ENCODE results near the gene PIM1. TPM values are rescaled to one million over a fixed set of nuclear protein-coding genes. Genes with fewer than 3 reads are reported as not detected.
A peak's percentile ranks its signal among the peaks of the same experiment; 100 is the strongest.

Gene PIM1
- total and polyA plus RNA-seq, 12 donors = 2.8 to 36.6 (median 19.3) TPM

DNA sequence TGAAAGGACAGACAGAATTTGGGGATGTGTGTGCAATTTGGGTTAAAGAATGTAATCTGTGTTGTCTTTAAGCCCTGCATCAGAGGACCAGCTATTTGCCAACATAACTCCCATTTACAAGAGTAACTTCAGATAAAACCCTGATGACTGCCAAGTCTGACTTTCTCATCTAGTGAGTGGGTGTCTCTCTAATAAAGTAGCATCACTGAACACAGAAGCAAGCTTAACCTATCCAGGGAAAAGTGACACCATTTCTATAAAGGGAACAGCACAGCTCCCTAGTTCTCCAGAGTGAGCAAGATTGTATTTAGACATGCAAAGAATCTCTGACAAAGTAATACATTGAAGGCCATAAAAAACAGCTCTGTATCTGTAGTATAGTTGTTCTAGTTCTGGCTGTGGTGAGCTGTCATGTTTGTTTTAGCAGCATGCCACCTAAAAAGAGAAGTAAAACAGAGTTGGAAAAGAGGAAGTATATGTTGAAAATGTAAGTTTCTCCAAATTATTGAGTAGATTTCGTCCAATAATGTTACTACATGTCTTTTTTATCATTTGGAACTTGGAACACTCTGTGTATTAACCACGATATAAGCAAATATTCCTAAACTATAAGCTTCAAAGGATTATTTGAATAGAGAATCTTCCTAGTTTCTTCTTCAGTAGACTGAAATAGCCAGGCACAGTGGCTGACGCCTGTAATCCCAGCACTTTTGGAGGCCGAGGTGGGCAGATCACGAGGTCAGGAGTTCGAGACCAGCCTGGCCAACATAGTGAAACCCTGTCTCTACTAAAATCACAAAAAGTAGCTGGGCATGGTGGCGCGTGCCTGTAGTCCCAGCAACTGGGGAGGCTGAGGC is 8.8 kb upstream of the PIM1 start:
- H3K27ac ChIP-seq = peak overlapping the region in 2 of 5 donors; percentile 23 to 36
- intact Hi-C loops (cut with DNase I) = no loop called here
- H3K27me3 ChIP-seq = no peaks in the 10 kb centered on the region
- H3K36me3 ChIP-seq (replicated peaks in 1 of 2) = no peaks in the 10 kb centered on the region
- TF ChIP-seq POLR2A (IDR thresholded peaks at IDR 0.05) = no peak
- TF ChIP-seq, protein P1, sequence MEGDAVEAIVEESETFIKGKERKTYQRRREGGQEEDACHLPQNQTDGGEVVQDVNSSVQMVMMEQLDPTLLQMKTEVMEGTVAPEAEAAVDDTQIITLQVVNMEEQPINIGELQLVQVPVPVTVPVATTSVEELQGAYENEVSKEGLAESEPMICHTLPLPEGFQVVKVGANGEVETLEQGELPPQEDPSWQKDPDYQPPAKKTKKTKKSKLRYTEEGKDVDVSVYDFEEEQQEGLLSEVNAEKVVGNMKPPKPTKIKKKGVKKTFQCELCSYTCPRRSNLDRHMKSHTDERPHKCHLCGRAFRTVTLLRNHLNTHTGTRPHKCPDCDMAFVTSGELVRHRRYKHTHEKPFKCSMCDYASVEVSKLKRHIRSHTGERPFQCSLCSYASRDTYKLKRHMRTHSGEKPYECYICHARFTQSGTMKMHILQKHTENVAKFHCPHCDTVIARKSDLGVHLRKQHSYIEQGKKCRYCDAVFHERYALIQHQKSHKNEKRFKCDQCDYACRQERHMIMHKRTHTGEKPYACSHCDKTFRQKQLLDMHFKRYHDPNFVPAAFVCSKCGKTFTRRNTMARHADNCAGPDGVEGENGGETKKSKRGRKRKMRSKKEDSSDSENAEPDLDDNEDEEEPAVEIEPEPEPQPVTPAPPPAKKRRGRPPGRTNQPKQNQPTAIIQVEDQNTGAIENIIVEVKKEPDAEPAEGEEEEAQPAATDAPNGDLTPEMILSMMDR (IDR thresholded peaks at IDR 0.05) = no peak
- no peaks in the 10 kb centered on the region for H3K9me3 ChIP-seq (replicated peaks in 1 of 3)
- no peak for DNase-seq
- peaks cover 0 to 7% of the 10 kb centered on the region in 2 donors for H3K4me1 ChIP-seq (replicated peaks in 1 of 2)
- 77 to 86% (median 82%) methylated on average over 8 of the region's 8 CpGs for WGBS, 4 donors
- H3K4me3 ChIP-seq = no peak overlapping the region

DNA sequence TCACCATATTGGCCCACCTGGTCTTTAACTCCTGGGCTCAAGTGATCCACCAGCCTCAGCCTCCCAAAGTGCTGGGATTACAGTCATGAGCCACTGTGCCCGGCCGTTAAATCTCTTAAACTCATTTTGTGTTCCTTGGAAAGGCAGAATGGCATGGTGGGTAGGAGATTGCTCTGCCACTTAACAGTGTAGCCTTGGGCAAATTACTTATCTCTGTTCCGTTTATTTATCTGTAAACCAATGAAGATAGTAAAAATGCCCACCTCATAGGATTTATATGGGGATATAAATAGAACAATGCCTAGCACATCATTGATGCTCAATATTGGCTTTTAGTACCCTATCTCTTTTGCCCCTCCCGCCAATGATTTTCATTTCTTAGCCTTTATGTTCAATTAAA is 7.2 kb upstream of the PIM1 start:
- intact Hi-C loops (cut with DNase I) = no loop called here
- Histone ChIP-seq H3K4me1 (replicated peaks in 1 of 2) (peaks cover 0 to 7% of the 10 kb centered on the region in 2 donors), H3K36me3 (replicated peaks in 1 of 2) (no peaks in the 10 kb centered on the region), H3K27me3 (no peaks in the 10 kb centered on the region), H3K27ac (no peak overlapping the region), H3K9me3 (replicated peaks in 1 of 3) (no peaks in the 10 kb centered on the region), H3K4me3 (no peak overlapping the region)
- 61 to 81% (median 71%) methylated on average over 4 of the region's 4 CpGs for WGBS, 4 donors
- TF ChIP-seq, protein P1 (IDR thresholded peaks at IDR 0.05) = no peak
- no peak for TF ChIP-seq POLR2A (IDR thresholded peaks at IDR 0.05)
- no peak for DNase-seq

DNA sequence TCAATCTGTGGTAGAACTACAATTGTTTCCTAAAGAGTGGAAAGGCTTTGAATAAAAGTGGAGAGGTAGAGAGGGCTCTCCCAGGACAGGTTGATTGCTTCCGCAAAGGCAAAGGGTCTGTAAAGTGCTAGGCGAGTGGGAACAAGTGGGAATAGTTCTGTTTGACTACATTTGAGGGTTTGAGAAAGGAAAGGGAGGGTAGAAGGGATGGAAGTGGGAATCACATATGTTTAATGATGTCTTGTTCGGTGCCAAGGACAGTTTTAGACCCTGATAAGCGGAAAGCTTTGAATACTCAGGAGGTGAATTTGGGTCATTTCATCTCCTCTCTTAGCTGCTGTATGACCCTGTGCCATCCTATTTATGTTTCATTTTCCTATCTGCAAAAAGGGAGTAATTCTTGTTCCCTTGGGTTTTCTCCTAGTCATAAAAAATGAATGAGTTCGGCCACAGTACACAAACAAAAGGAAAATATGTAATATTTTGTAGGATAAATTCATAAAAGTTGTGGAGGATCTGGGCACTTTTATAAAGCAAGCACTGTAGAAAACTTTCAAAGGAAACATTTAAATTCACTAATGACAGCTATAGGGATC is 1.7 kb upstream of the PIM1 start:
- Histone ChIP-seq H3K36me3 (replicated peaks in 1 of 2) (peaks cover 0 to 13% of the 10 kb centered on the region in 2 donors), H3K9me3 (replicated peaks in 1 of 3) (no peaks in the 10 kb centered on the region), H3K4me1 (replicated peaks in 1 of 2) (peaks cover 20 to 21% of the 10 kb centered on the region in 2 donors), H3K27ac (peak overlapping the region in 2 of 5 donors; percentile 95 to 98), H3K27me3 (no peaks in the 10 kb centered on the region), H3K4me3 (no peak overlapping the region)
- 54 to 64% (median 57%) methylated on average over 5 of the region's 5 CpGs for WGBS, 4 donors
- TF ChIP-seq, protein P1 (IDR thresholded peaks at IDR 0.05) = no peak
- no peak for TF ChIP-seq POLR2A (IDR thresholded peaks at IDR 0.05)
- intact Hi-C loops (cut with DNase I) = no loop called here
- no peak for DNase-seq

DNA sequence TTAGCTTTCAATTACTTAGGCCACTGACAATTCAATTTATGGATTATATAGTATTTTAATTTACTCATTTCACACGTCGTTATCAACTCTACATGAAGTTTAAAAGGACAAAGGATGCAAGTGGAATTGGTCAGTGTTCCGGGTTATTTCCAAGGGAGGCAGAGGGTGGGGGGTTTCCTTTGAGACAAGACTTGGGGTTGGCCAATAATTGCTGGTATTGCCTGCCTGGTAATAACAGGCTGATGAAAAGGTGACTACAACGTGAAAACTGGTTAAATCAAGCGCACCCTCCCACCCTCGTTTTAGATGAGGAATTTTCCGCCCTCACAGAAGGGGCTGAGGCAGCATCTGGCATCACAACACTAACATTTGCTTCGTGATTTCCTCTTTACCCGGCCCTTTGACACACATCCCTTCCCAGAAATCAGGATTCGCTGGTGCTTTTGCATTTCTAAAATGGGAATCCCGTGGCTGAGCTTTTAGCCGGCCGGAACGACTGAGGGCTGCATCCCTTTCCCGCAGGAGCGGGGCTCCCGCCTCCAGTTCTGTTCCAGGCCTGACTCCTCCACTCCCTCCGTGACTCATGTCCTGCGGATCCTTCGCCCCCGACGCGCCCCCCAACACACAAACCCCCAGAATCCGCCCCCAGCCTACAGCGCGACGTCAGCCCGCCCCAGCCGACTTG is 999 bp upstream of the PIM1 start:
- TF ChIP-seq POLR2A (IDR thresholded peaks at IDR 0.05) = no peak
- TF ChIP-seq, protein P1 (IDR thresholded peaks at IDR 0.05) = no peak
- Histone ChIP-seq H3K4me1 (replicated peaks in 1 of 2) (peaks cover 21 to 27% of the 10 kb centered on the region in 2 donors), H3K27ac (peak overlapping the region; percentile 86 to 98 (median 95)), H3K4me3 (peak overlapping the region in 2 of 4 donors; percentile 38 to 85), H3K36me3 (replicated peaks in 1 of 2) (peaks cover 0 to 20% of the 10 kb centered on the region in 2 donors), H3K27me3 (no peaks in the 10 kb centered on the region), H3K9me3 (replicated peaks in 1 of 3) (no peaks in the 10 kb centered on the region)
- WGBS, 4 donors = 5 to 13% (median 7%) methylated on average over 15 to 29 of the region's 29 CpGs
- intact Hi-C loops (cut with DNase I) = no loop called here
- DNase-seq = peak in 2 of 7 donors; percentile 70 to 77
